NCI-H82 (cell line): ENCODE results near the gene GSTO2.

Source experiments
- DNase-seq: peaks from one replicate; lab custom pipeline; 2025; lab: John Stamatoyannopoulos, UW

GSTO2 gene

GRCh38 chr10:104281694-104282093 lies 12.7 kb downstream of the GSTO2 start:
- no peak for DNase-seq

- DNase-seq, result no peak
Measured at GRCh38 chr10:104284846-104285245, 15.9 kb downstream of the GSTO2 start.

GRCh38 chr10:104286939-104287338 lies 18.0 kb downstream of the GSTO2 start:
- no peak for DNase-seq

GRCh38 chr10:104288355-104288754 lies 19.4 kb downstream of the GSTO2 start:
- no peak for DNase-seq

- peak; percentile 88 for DNase-seq
Measured at GRCh38 chr10:104291439-104291951, 22.5 kb downstream of the GSTO2 start.

GRCh38 chr10:104293011-104293410 lies 24.0 kb downstream of the GSTO2 start:
- DNase-seq, result no peak

GRCh38 chr10:104293781-104294321 lies 24.9 kb downstream of the GSTO2 start:
- DNase-seq, result no peak

- DNase-seq, result no peak
Measured at GRCh38 chr10:104296687-104297436, 27.9 kb downstream of the GSTO2 start.

GRCh38 chr10:104297697-104298660 lies 29.0 kb downstream of the GSTO2 start:
- DNase-seq, result peak; percentile 30

- DNase-seq, result no peak
Measured at GRCh38 chr10:104299031-104299904, 30.3 kb downstream of the GSTO2 start.

- no peak for DNase-seq
Measured at GRCh38 chr10:104300002-104300735, 31.2 kb downstream of the GSTO2 start.

- peak; percentile 92 for DNase-seq
Measured at GRCh38 chr10:104300736-104301292, 31.8 kb downstream of the GSTO2 start.

GRCh38 chr10:104301907-104302690 lies 33.1 kb downstream of the GSTO2 start:
- DNase-seq, result no peak

- DNase-seq, result no peak
Measured at GRCh38 chr10:104303594-104304355, 34.8 kb downstream of the GSTO2 start.

- no peak for DNase-seq
Measured at GRCh38 chr10:104304356-104304745, 35.4 kb downstream of the GSTO2 start.

- DNase-seq, result no peak
Measured at GRCh38 chr10:104304927-104305326, 35.9 kb downstream of the GSTO2 start.

- DNase-seq, result no peak
Measured at GRCh38 chr10:104306897-104307296, 37.9 kb downstream of the GSTO2 start.

GRCh38 chr10:104307576-104308438 lies 38.8 kb downstream of the GSTO2 start:
- DNase-seq, result no peak
